Upper lobe of right lung (tissue), 1 donor: Measurements from ENCODE around the gene CTXN1. TPM values are rescaled to one million over a fixed set of nuclear protein-coding genes. Genes with fewer than 3 reads are reported as not detected.
A peak's percentile ranks its signal among the peaks of the same experiment; 100 is the strongest.

Experiments
- ATAC-seq: fragments of 200-7000 bp; cut with Tn5 transposase; one replicate; pipeline ENCODE4 v1.9.1; 2020; ENCODE audit warnings: mild to moderate bottlenecking, moderate library complexity
- DNase-seq: peaks from one replicate; pipeline ENCODE4 v3.0.0-alpha.2; 2020
- H3K27ac ChIP-seq: fragments of 200-600 bp; one replicate; pipeline ENCODE4 v1.8.0; 2022
- H3K27me3 ChIP-seq: fragments of 200-600 bp; one replicate; pipeline ENCODE4 v1.8.0; 2022; ENCODE audit warnings: mild to moderate bottlenecking
- H3K36me3 ChIP-seq: fragments of 200-600 bp; one replicate; pipeline ENCODE4 v1.8.0; 2022
- H3K4me1 ChIP-seq: fragments of 200-600 bp; one replicate; pipeline ENCODE4 v1.8.0; 2022
- H3K4me3 ChIP-seq: fragments of 200-600 bp; one replicate; pipeline ENCODE4 v1.8.0; 2022; ENCODE audit warnings: mild to moderate bottlenecking
- H3K9me3 ChIP-seq: fragments of 200-600 bp; one replicate; pipeline ENCODE4 v1.8.0; 2022
- intact Hi-C: fragments of 100-400 bp; cut with DNase I; formaldehyde crosslinking; loops from one replicate; pipeline ENCODE4 v1.11.0; 2022
- total RNA-seq: library from RNA; stranded (reverse); fragmentation: NEBNext Ultra II Directional; extraction: Animal tissue kit (Norgen Biotek cat#: 25700); gene quantifications from one replicate; pipeline ENCODE4 v1.2.1, GENCODE V29; 2021
- TF ChIP-seq, protein P1 (sequence below): fragments of 200-600 bp; IDR thresholded peaks from one replicate; pipeline ENCODE4 v1.8.0; 2022; ENCODE audit warnings: antibody characterized with exemption
- donor health status: DM: no; HTN: yes; CAD: no; lungs with severe emphysema.

The CTXN1 gene
- total RNA-seq, 1 donor from 2014 or later: 1.2 TPM

- peak overlapping the region; percentile 43 for H3K4me3 ChIP-seq
- H3K27me3 ChIP-seq: peaks cover 28% of the 10 kb centered on the region
- peaks cover 26% of the 10 kb centered on the region for H3K36me3 ChIP-seq
- H3K9me3 ChIP-seq: no peaks in the 10 kb centered on the region
- TF ChIP-seq, protein P1, sequence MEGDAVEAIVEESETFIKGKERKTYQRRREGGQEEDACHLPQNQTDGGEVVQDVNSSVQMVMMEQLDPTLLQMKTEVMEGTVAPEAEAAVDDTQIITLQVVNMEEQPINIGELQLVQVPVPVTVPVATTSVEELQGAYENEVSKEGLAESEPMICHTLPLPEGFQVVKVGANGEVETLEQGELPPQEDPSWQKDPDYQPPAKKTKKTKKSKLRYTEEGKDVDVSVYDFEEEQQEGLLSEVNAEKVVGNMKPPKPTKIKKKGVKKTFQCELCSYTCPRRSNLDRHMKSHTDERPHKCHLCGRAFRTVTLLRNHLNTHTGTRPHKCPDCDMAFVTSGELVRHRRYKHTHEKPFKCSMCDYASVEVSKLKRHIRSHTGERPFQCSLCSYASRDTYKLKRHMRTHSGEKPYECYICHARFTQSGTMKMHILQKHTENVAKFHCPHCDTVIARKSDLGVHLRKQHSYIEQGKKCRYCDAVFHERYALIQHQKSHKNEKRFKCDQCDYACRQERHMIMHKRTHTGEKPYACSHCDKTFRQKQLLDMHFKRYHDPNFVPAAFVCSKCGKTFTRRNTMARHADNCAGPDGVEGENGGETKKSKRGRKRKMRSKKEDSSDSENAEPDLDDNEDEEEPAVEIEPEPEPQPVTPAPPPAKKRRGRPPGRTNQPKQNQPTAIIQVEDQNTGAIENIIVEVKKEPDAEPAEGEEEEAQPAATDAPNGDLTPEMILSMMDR: no peak
- ATAC-seq (no peak), DNase-seq (peak; percentile 46)
- intact Hi-C loops: no loop called here
- H3K27ac ChIP-seq: no peak overlapping the region
- peaks cover 24% of the 10 kb centered on the region for H3K4me1 ChIP-seq
Measured at GRCh38 chr19:7915250-7916102, 10.5 kb downstream of the CTXN1 start.

DNA sequence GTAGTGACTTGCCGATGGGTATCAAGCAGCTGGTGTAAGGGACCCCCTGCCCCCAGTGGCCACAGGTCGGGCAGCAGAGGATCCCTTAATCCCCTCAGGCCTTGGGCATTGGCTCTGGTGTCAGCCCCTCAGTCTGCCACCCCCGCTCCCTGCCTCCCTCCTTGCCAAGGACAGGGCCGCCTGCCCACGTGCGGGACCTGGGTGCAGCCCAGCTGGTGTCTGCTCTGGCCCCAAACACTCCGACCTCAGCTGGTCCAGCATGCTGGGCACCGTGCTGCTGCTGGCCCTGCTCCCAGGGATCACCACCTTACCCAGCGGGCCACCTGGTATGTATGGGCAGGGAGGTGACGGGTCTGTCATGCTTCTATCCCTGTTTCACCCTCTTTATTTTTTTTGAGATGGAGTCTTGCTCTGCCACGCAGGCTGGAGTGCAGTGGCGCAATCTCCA, 11.3 kb downstream of the CTXN1 start, which contains the start of gene TGFBR3L:
TSS of gene TGFBR3L (plus strand) at position 233 of the 448 bp plus-strand sequence.
- H3K4me1 ChIP-seq: peaks cover 21% of the 10 kb centered on the region
- H3K4me3 ChIP-seq: no peak within 1 kb of the TSS
- ATAC-seq (no peak), DNase-seq (peak; percentile 63)
- TF ChIP-seq, protein P1: no peak
- H3K27me3 ChIP-seq: peaks cover 28% of the 10 kb centered on the region
- H3K9me3 ChIP-seq: no peaks in the 10 kb centered on the region
- no peak within 1 kb of the TSS for H3K27ac ChIP-seq
- intact Hi-C loops: no loop called here
- peaks cover 35% of the 10 kb centered on the region for H3K36me3 ChIP-seq

- Histone ChIP-seq H3K27ac (no peak overlapping the region), H3K36me3 (peaks cover 39% of the 10 kb centered on the region), H3K4me1 (peaks cover 19% of the 10 kb centered on the region), H3K27me3 (peaks cover 28% of the 10 kb centered on the region), H3K9me3 (no peaks in the 10 kb centered on the region), H3K4me3 (no peak overlapping the region)
- TF ChIP-seq, protein P1: no peak
- intact Hi-C loops: no loop called here
- ATAC-seq: no peak
- DNase-seq: no peak
Measured at GRCh38 chr19:7914099-7914498, 11.8 kb downstream of the CTXN1 start.

- ATAC-seq (no peak), DNase-seq (no peak)
- H3K4me3 ChIP-seq: no peak overlapping the region
- peaks cover 39% of the 10 kb centered on the region for H3K36me3 ChIP-seq
- intact Hi-C loops: no loop called here
- H3K4me1 ChIP-seq: peaks cover 19% of the 10 kb centered on the region
- H3K27me3 ChIP-seq: peaks cover 26% of the 10 kb centered on the region
- H3K9me3 ChIP-seq: no peaks in the 10 kb centered on the region
- TF ChIP-seq, protein P1: no peak
- no peak overlapping the region for H3K27ac ChIP-seq
Measured at GRCh38 chr19:7913652-7914051, 12.3 kb downstream of the CTXN1 start.

DNA sequence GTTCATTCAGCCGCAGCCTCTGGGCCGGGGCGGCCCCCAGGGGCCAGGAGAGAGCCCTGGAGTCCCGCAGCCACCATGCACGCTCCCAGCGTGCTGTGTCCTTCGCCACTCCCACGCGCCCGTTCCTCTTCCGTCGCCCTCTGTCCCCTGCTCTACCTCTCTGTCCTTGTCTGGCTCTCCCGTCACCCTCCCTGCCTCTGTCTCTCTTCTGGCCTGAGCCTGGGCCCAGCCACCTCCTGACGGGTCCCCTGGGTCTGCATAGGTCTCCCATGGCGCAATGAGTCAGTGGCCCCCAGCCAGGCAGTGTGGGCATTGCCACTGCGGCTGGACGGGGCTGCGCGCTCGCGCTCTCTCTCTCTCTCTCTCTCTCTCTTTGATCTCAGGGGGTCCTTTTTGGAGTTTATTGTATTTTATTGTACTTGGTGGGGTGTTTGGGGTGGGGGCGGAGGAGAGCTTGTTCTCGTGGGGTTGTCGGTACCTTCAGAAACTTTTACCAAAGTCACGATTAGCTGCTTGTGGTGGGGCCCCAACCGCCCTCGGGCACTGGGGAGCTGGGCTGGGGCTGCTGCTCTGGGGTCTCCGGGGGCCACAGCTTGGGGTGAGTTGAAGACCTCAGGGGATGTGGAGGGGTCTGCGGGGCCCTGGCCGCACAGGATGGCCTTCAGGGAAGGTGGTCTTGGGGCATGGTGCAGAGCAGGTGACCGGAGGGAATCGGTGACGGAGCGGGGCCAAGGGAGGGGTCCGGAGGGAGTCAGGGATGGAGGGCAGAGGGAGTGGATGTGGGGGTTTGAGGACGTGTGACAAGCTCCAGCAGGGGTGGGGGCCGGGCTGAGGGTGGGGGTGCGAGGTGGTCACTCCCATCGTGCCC, 13.0 kb downstream of the CTXN1 start:
- Histone ChIP-seq H3K27ac (no peak overlapping the region), H3K9me3 (no peaks in the 10 kb centered on the region), H3K27me3 (peaks cover 19% of the 10 kb centered on the region), H3K4me3 (no peak overlapping the region), H3K4me1 (peaks cover 17% of the 10 kb centered on the region), H3K36me3 (peaks cover 39% of the 10 kb centered on the region)
- intact Hi-C loops: no loop called here
- TF ChIP-seq, protein P1: no peak
- peak; percentile 63 for DNase-seq
- no peak for ATAC-seq
